HG03575 (cell line): ENCODE measurements around the gene CPNE7.

Experiments
- ATAC-seq: cut with Tn5 transposase; IDR thresholded peaks from one replicate; pipeline ENCODE4 v1.9.1; 2021; ENCODE audit not compliant: unreplicated experiment, insufficient number of reproducible peaks, low FRiP score; ENCODE audit errors: extremely low read depth

The CPNE7 gene

DNA sequence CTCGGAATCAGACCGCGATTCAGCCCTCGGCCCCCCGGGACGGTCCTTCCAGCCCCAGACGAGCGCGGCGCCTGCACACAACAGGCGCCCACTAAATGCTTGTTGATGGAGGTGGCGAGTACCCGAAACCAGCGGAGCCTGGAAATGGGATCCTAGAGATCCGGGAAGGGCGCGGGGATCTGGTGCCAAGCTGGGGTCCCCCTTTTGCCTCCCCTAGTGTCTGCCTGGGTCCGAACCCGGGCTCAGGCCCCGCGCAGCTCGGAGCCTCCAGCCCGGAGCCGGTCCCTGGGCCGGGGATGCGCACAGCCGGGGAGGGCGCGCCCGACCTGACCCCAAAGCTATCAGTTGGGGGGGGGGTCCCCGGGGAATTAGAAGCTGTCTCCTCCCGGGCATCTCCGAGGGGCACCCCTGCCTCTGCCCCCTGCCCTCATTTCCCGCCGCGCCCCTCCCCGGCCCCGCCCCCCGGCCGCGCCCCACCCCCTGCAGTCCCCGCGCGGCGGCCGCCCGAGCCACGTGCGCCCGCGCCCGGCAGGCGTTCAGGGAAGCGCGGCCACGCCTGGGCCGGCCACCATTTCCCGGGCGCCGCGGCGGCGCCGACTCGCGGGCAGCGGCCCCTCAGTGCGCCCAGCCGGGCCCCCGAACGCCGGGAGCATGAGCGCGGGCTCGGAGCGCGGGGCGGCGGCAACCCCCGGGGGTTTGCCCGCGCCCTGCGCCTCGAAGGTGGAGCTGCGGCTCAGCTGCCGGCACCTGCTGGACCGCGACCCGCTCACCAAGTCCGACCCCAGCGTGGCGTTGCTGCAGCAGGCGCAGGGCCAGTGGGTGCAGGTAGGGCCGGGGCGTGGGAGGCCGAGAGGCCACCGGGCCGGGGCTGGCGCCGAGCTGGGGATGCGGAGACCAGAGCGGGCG lies at the start of gene CPNE7:
Gene CPNE7 (plus strand): TSS at position 512 of the 906 bp plus-strand sequence. CDS start 140 bp downstream, at position 652.
- no peak for ATAC-seq

DNA sequence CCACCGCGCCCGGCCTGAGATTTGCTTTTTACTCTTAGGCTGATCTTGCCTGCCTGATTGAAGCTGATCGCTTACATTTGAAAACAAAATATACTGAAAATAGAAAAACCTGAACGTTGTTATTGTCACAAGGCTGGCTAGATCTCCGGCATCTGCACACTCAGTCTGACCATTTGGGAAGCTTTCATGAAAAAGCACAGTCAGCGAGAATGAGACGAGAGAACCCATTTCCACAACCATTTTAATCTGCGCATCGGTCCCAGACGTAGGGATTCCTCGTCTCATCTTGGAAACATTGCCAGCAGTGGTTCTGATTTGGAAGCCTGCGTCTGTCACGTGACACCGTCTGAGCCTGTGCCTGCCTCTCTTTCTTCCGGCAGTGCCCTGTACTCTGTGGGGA lies 46.5 kb upstream of the CPNE7 start:
- no peak for ATAC-seq

DNA sequence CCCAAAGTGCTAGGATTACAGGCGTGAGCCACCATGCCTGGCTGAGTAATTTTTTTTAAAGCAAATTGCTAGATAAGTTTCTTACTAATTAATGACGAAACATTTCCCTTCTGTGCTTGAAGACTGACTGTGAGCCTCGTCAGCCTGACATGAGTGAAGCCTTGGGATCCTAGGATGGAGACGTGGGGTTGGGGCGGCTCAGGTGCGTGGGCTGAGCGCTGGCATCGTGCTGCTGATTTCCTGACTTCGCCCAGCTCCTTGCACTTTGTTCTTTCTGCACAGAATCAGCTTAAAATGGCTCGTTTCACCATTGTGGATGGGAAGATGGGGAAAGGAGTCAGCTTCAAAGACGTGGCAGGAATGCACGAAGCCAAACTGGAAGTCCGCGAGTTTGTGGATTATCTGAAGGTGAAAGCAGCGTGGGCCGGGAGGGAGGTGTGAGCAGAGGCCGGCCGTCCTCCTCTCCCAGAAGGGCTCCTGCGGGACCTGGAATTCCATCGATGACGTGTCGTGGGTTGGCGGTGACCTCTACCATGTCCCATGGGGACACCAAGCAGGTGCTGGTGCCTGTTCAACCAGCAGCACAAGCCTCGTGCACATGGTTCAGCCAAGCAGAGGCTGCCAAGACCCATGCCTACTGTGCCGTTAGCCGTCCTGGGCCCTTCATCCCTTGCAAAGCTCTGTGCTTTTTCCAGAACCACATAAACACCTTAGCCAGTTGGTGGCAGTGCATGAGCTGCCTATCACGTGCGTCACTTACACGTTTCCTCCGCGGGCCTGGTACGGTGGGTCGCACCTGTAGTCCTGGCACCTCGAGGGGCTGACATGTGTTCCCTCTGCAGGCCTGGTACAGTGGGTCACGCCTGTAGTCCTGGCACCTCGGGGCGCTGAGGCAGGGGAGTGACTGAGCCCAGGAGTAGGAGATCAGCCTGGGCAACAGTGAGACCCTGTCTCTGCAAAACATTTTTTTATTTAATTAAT lies 44.9 kb upstream of the CPNE7 start:
- ATAC-seq = no peak

DNA sequence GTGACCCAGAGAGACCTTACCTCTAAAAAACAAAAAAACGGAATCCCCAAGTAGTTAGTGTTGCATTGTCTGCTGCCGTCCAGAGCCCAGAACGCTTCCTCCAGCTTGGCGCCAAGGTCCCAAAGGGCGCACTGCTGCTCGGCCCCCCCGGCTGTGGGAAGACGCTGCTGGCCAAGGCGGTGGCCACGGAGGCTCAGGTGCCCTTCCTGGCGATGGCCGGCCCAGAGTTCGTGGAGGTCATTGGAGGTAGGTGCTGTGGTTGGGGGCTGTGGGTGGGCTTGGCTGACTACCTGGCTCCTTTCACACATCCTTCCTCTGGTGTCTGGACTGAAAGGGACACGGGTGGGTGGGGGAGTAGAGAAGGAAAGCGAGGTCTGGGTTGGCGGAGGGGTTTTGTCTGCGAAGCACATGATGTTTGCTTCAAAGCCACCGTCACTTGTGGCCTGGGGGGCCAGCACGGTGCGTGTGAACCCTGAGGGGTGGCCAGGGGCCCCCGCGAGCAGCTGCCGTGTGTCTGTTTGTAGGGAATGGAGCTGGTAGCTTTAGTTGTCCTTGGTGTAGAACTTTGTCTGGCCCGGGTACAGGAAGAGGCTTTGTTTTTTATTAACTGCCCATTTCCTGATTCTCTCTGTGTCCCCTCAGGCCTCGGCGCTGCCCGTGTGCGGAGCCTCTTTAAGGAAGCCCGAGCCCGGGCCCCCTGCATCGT lies 43.6 kb upstream of the CPNE7 start:
- no peak for ATAC-seq

DNA sequence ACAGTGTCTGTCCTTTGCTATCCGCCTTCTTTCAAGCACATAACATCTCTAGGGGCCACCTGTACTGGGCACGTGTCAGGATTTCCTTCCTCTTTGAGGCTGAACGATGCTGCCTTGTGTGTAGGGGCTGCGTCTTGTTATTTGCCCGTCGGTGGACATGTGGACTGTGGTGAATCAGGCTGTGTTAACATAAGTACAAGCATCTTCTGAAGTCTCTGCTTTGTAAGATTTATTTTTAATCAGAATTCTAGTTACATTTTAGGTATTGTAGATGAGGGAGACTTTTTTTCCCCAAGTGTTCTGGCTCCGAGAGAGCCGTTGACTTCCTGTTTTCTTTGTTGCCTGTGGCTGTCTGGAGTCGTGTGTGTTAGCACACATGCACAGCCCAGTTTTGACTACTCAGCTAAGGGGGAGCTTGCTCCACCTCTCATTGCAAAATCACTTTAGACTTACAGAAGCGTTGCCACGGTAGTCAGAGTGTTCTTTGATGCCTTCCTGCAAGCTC lies 41.3 kb upstream of the CPNE7 start:
- ATAC-seq = no peak

DNA sequence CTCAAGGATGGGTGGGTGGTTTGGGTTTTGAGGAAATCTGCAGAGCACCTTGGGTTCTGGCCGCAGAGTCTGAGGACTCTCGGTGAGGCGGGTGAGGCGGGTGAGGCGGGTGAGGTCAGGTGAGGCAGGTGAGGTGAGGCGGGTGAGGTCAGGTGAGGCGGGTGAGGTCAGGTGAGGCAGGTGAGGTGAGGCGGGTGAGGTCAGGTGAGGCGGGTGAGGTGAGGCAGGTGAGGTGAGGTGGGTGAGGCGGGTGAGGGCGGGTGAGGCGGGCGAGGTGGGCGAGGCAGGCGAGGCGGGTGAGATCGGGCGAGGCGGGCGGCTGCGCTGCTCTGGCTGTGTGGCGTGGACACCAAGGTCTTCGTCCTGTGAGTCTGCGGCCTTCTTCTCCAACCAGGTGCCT lies 39.2 kb upstream of the CPNE7 start:
- ATAC-seq = no peak

DNA sequence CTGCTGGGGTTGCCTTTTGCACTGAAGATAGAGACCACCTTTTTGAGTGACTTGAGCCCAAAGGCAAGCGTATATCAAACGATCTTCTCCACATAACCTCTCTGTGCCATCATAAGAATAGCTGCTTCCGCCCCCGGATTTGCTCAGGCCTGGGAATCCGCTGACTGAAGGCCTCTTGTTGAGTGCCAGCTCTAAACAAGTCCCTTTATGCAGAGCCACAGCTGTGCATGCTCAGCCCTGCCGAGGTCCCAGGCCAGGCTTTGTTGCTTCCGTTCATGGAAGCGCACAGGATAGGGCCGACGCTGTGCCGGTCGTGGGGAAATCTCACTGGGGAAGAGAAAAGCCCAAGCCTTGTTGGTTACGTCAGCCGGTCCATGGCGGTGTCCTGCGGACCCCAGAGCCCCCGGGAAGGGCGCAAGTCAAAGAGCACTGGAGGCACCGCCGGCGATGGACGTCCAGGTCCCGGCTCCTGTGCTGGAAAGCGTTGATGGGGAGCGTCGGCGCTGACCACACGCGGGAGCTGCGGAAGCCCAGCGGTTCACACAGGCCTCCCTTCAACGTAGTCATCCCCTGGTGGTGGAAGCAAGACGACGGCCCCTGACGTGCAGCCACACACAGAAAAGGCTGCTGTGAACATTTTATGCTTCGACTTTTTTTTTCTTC lies 38.5 kb upstream of the CPNE7 start:
- no peak for ATAC-seq

DNA sequence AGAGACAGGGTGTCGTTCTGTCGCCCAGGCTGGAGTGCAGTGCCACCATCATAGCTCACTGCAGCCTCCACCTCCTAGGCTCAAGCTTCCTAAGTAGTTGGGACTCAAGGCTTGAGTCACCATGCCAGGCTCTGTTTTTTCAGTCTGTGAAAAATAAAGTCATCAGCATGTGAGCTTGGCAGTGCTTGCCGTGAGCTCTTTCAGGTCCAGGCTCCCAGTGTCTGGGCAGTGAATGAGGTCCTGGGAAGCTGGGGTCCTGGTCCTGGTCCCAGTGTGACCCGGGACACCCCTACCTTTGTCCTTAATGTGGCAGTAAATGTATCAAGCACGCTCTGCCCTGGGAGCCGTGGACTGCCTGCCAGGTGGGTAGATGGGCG lies 38.0 kb upstream of the CPNE7 start:
- no peak for ATAC-seq

DNA sequence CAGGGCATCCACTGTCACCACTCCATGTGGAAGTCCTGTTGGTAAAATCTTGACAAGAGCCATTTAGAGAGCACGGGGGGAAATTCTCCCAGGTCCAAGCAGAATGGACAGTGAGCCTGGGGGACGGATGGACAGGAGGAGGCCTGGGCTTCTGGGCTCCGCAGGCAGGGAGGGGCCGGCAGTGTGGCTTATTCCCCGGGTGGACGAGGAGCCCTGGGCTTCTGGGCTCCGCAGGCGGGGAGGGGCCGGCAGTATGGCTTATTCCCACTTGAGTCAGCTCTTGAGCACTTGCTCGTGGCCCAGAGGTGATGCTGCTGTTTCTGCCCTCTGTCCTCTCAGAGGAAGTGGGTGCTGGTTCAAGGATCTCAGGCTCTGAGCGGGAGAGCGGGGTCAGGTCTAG lies 37.3 kb upstream of the CPNE7 start:
- ATAC-seq = no peak

DNA sequence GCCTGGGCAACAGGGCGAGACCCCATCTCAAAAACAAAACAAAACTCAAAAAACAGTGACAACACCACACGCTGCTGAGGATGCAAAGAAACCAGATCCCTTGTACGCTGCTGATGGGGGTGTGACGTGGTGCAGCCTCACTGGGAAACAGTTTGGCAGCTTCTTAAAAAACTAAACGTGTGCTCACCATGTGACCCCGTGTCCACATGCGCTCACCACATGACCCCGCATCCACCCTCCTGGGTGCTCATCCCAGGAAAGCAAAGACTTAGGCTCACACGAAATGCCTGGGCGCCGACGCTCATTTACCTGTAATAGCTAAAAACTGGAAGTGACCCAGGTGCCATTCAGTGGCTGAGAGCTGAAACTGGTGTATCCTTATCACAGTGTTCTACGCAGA lies 35.0 kb upstream of the CPNE7 start:
- no peak for ATAC-seq

DNA sequence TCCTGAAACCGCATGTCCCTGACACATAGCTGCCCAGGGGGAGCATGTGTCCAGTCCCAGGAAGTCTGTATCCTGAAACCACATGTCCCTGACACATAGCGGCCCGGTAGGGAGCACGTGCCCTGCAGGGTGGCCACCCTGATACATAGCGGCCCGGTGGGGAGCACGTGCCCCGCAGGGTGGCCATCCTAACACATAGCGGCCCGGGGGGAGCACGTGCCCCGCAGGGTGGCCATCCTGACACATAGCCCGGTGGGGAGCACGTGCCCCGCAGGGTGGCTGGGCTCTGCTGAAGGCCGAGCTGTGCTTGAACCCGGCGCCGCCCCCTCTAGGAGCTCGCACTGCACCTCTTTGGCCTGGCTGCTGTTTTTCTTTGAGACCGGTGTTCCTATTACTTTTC lies 33.8 kb upstream of the CPNE7 start:
- ATAC-seq = no peak

DNA sequence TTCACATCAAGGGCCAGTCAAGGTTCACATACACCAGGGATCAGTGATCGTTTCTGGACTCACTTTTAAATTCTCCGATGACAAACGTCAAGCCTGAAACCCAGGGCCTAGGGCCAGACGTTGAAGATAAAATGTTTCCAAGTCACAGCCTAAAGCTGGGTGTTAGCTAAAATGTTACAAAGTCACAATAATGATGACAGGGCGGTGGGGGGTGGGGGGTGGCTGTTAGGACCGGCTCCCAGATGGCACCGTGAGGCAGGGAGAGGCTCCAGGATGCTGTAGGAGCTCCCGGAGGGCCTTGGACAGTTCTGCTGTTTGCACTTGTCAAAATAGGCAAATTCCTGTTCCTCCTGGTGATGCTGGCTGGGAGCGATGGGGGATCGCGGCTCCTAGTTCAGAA lies 31.4 kb upstream of the CPNE7 start:
- no peak for ATAC-seq

DNA sequence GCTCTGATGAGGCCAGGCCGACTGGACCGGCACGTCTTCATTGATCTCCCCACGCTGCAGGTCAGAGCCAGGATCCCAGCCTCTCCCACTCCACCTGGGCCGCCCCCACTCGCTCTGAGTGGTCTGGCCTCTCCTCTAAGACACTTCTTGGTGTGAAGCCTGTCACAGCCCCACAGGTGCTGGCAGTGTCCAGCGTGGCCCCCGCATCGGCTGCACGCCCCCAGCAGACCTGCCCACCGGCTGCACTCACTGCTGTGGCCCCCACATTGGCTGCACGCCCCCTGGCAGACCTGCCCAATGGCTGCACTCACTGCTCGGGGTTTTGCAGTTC lies 30.9 kb upstream of the CPNE7 start:
- no peak for ATAC-seq

DNA sequence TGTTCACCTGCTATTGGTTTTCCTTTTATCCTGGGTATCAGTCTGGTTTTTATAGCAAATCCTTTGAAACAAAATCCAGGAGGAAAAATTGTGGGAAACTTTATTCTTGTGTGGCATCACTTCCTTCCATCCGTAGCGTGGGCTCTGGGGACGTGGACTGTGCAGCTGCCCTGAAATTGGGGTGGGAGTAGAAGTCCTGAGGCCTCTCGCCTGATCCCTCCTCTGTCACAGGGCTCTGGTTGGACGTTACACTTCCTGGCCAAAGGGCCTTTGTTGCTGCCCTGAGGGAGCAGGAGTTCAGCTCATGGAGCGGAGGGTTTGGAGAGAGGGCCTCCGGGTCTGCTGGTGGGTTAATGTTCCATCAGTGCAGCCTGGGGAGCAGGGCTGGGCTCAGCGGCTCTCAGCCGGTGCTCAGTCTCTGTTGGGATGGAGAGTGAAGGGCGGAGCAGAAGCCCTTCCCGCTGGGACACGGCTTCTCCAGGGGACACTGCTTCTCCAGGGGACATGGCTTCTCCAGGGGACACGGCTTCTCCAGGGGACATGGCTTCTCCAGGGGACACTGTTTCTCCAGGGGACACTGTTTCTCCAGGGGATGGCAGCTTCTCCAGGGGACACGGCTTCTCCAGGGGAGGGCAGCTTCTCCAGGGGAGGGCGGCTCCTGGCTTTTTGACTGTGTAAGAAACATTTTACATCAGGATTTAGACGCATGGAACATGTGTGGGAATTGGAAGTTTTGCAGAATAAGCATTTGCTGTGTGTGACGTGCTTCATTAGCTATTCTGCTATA lies 30.3 kb upstream of the CPNE7 start:
- no peak for ATAC-seq

DNA sequence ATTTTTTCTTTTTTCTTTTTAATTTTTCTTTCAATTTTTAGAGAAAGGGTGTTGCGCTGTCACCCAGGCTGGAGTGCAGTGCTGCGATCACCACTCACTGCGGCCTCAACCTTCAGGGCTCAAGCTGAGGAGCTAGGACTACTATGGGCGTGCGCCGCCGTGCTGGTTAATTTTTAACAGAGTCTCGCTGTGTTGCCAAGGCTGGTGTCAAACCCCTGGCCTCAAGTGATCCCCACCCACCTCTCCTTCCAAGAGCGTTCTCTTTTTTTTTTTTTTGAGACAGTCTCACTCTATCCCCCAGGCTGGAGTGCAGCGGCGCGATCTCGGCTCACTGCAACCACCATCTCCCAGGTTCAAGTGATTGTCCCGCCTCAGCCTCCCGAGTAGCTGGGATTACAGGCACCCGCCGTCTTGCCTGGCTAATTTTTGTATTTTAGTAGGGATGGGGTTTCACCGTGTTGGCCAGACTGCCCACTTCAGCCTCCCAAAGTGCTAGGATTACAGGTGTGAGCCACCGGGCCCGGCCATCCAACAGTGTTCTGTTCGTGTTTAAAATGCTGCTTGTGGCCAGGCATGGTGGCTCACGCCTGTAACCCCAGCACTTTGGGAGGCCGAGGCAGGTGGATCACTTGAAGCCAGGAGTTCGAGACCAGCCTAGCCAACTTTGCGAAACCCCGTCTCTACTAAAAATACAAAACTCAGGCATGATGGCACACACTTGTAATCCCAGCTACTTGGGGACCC lies 29.6 kb upstream of the CPNE7 start:
- ATAC-seq = no peak

DNA sequence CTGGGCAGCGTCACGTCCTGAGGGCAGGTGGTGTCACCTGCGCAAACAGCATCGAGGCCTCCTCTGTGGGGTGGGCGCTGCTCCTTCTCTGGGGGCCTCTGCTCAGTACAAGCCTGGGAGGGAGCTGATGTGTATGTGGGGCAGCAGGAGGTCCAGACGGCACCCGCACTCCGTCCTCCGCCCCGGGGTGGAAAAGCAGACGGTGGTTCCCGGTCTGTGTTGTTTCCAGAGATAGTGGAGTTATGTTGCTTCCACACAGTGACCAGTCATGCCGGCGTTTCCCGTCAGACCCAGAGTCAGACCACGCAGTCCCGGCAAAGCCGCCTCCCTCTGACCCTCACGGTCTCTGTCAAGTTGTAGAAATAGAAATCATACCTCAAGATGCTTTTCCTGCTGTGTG lies 28.8 kb upstream of the CPNE7 start:
- ATAC-seq = no peak

DNA sequence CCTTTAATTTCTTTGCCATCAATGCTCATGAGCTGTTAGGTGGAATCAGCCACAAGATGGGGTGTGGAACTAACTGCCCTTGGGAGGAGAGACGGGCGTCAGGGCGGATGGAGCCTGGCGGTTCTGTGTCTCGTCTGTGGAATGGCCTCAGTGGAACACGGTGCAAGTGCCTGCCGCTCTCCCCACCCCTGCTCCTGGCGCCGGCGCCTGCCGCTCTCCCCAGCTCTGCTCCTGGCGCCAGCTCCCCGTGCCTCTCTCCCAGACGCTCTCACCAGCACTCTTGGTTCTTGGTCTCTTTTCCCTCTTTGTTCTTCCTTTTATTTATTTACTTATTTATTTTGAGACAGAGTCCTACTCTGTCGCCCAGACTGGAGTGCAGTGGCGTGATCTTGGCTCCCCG lies 28.3 kb upstream of the CPNE7 start:
- no peak for ATAC-seq
